K562 (cell line): ENCODE measurements around the gene EPHB6. TPM values are rescaled to one million over a fixed set of nuclear protein-coding genes. Genes with fewer than 3 reads are reported as not detected.

Experiments
- polyA plus RNA-seq, 8 experiments: library from polyadenylated mRNA; depleted of rRNA in 4 of 8; stranded (reverse) in 5 of 8; unstranded in 3 of 8; fragments of >200 nt; fragmentation: Nextera tagmentation in 2 of 8; fragmentation: Illumina TruSeq in 1 of 8; extraction: Ambion mirVana in 2 of 8; extraction: Trizol in 1 of 8; gene quantifications; 2 replicates each; pipeline versions ENCODE4 v1.2.1 to v1.2.3, GENCODE V29; 2011 to 2014; ENCODE audit warnings: inconsistent platforms in 1 of 8, missing spikeins in 1 of 8
- total RNA-seq, 7 experiments: library from RNA; depleted of rRNA in 6 of 7; stranded (reverse); fragments of >200 nt in 6 of 7; fragmentation: Illumina TruSeq in 2 of 7; extraction: Trizol in 2 of 7; gene quantifications; 2 replicates each; pipeline versions ENCODE4 v1.2.1 to v1.2.3, GENCODE V29; 2011 to 2021; ENCODE audit warnings: low replicate concordance in 1 of 7
- TF ChIP-seq, protein P1 (sequence below), 2 experiments: fragments of 150-350 bp in 1 of 2; IDR thresholded peaks; 2 replicates each; pipeline ENCODE4 v1.6.1; 2012 to 2016; ENCODE audit warnings: low read depth in 2 of 2, low read length in 2 of 2, mild to moderate bottlenecking in 1 of 2, moderate library complexity in 1 of 2
- TF ChIP-seq, protein P2 (sequence below), 2 experiments: fragments of 450-650 bp in 1 of 2; sonication (generic) in 1 of 2; formaldehyde crosslinking in 1 of 2; IDR thresholded peaks; 2 replicates each; pipeline versions ENCODE4 v1.7.1 to v1.9.0; 2016 to 2022; ENCODE audit warnings: inconsistent platforms in 1 of 2, mild to moderate bottlenecking in 1 of 2, missing genetic modification reagents in 1 of 2
- TF ChIP-seq, protein P3 (sequence below), 3 experiments: fragments of 200-800 bp in 1 of 3; sonication (Bioruptor generic) in 1 of 3; sonication (generic) in 1 of 3; formaldehyde crosslinking in 1 of 3; IDR thresholded peaks; 2 replicates each; pipeline versions ENCODE4 v1.6.1 to v1.8.0; 2016 to 2022; ENCODE audit warnings: mild to moderate bottlenecking in 2 of 3, missing compliant biosample characterization in 2 of 3, missing genetic modification characterization in 2 of 3, missing genetic modification reagents in 1 of 3
- TF ChIP-seq, protein P4 (sequence below), 2 experiments: fragments of 450-650 bp in 1 of 2; sonication (generic) in 1 of 2; formaldehyde crosslinking in 1 of 2; IDR thresholded peaks in 1 of 2; conservative IDR thresholded peaks in 1 of 2; 2 replicates each; pipeline versions ENCODE4 v1.6.1 to v1.8.1; 2016 to 2023; ENCODE audit warnings: mild to moderate bottlenecking in 2 of 2, moderate library complexity in 2 of 2, inconsistent platforms in 1 of 2, missing genetic modification reagents in 1 of 2

The EPHB6 gene
- total and polyA plus RNA-seq, 9 of the 15 experiments (the other 6 are each of a cell fraction or from before 2014, with no cell fraction given), result 1.4 to 123 (median 7.6) TPM

DNA sequence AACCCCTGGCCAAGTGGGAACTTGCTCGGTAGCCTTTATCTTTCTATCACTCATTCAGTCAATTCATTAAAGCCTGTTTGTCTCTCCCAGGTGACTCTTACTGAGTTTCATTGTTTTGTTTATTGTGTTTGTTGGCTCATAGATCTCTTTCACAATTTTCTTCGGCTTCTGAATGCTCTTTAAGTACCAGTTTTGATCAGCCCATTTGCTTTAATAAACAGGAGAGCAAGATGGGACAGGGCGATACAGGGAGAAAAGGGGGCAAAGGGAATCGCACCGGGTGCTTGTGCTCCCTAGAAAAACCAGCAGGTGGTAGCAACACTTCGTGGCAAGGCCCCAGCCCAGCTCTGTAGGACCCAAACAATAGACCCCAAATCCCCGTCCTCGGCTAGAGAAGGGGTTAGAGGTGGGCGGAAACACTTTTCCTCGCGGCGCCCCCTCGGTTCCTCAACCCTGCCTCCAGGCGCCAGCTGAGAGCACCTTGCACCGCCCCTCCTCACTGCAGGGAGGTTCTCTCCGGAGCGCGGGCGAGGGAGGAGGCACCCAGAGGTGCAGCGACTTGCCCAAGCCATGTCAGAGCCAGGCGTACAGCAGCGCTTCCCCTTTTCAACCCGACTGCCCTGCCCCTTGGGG is 1.0 kb upstream of the EPHB6 start (continued):
- TF ChIP-seq, protein P1, sequence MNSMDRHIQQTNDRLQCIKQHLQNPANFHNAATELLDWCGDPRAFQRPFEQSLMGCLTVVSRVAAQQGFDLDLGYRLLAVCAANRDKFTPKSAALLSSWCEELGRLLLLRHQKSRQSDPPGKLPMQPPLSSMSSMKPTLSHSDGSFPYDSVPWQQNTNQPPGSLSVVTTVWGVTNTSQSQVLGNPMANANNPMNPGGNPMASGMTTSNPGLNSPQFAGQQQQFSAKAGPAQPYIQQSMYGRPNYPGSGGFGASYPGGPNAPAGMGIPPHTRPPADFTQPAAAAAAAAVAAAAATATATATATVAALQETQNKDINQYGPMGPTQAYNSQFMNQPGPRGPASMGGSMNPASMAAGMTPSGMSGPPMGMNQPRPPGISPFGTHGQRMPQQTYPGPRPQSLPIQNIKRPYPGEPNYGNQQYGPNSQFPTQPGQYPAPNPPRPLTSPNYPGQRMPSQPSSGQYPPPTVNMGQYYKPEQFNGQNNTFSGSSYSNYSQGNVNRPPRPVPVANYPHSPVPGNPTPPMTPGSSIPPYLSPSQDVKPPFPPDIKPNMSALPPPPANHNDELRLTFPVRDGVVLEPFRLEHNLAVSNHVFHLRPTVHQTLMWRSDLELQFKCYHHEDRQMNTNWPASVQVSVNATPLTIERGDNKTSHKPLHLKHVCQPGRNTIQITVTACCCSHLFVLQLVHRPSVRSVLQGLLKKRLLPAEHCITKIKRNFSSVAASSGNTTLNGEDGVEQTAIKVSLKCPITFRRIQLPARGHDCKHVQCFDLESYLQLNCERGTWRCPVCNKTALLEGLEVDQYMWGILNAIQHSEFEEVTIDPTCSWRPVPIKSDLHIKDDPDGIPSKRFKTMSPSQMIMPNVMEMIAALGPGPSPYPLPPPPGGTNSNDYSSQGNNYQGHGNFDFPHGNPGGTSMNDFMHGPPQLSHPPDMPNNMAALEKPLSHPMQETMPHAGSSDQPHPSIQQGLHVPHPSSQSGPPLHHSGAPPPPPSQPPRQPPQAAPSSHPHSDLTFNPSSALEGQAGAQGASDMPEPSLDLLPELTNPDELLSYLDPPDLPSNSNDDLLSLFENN (IDR thresholded peaks at IDR 0.05; ENCODE audit: low read depth in 2 of 2, low read length in 2 of 2), result peak in 1 of 2 experiments; percentile 12; a peak in 1 of 4 replicates
- TF ChIP-seq, protein P2, sequence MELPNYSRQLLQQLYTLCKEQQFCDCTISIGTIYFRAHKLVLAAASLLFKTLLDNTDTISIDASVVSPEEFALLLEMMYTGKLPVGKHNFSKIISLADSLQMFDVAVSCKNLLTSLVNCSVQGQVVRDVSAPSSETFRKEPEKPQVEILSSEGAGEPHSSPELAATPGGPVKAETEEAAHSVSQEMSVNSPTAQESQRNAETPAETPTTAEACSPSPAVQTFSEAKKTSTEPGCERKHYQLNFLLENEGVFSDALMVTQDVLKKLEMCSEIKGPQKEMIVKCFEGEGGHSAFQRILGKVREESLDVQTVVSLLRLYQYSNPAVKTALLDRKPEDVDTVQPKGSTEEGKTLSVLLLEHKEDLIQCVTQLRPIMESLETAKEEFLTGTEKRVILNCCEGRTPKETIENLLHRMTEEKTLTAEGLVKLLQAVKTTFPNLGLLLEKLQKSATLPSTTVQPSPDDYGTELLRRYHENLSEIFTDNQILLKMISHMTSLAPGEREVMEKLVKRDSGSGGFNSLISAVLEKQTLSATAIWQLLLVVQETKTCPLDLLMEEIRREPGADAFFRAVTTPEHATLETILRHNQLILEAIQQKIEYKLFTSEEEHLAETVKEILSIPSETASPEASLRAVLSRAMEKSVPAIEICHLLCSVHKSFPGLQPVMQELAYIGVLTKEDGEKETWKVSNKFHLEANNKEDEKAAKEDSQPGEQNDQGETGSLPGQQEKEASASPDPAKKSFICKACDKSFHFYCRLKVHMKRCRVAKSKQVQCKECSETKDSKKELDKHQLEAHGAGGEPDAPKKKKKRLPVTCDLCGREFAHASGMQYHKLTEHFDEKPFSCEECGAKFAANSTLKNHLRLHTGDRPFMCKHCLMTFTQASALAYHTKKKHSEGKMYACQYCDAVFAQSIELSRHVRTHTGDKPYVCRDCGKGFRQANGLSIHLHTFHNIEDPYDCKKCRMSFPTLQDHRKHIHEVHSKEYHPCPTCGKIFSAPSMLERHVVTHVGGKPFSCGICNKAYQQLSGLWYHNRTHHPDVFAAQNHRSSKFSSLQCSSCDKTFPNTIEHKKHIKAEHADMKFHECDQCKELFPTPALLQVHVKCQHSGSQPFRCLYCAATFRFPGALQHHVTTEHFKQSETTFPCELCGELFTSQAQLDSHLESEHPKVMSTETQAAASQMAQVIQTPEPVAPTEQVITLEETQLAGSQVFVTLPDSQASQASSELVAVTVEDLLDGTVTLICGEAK (IDR thresholded peaks at IDR 0.05), result 0 out of 2 replicates have a peak, but pooled peaks have one; percentile 18
- TF ChIP-seq, protein P2 (CRISPR knock-in tag; IDR thresholded peaks at IDR 0.05), result no peak
- TF ChIP-seq, protein P3, sequence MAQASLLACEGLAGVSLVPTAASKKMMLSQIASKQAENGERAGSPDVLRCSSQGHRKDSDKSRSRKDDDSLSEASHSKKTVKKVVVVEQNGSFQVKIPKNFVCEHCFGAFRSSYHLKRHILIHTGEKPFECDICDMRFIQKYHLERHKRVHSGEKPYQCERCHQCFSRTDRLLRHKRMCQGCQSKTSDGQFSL (CRISPR knock-in tag; IDR thresholded peaks at IDR 0.05), result no peak; the same call in 1 of the 2 replicates
- TF ChIP-seq, protein P3 (tag; IDR thresholded peaks at IDR 0.05), result peak in 1 of 2 experiments; percentile 54; a peak in 1 of 4 replicates
- TF ChIP-seq, protein P4, sequence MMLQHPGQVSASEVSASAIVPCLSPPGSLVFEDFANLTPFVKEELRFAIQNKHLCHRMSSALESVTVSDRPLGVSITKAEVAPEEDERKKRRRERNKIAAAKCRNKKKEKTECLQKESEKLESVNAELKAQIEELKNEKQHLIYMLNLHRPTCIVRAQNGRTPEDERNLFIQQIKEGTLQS (IDR thresholded peaks at IDR 0.05), result no peak
- TF ChIP-seq, protein P4 (CRISPR knock-in tag; conservative IDR thresholded peaks at IDR 0.05), result 0 out of 2 replicates have a peak, but pooled peaks have one; percentile 22
